GM23338 (cell line): Measurements from ENCODE around the gene TRIM38. TPM values are rescaled to one million over a fixed set of nuclear protein-coding genes. Genes with fewer than 3 reads are reported as not detected.

ENCODE experiments used
- ATAC-seq: fragments of 200-7000 bp; cut with Tn5 transposase; 3 replicates; pipeline ENCODE4 v1.9.1; 2020
- DNase-seq: peaks from one replicate; pipeline ENCODE4 v3.0.0-alpha.2; 2015; ENCODE audit warnings: low spot score
- H2AFZ ChIP-seq: fragments of 200-600 bp; sonication (generic); 2 replicates; pipeline ENCODE4 v1.8.0; 2016; ENCODE audit warnings: antibody characterized with exemption, mild to moderate bottlenecking, moderate library complexity
- H3F3A ChIP-seq: fragments of 200-600 bp; sonication (generic); replicated peaks from 2 replicates; pipeline ENCODE4 v1.8.0; 2017; ENCODE audit warnings: antibody characterized with exemption, mixed run types, low read depth
- H3K27ac ChIP-seq: fragments of 200-600 bp; sonication (generic); 2 replicates; pipeline ENCODE4 v1.6.1; 2016; ENCODE audit warnings: low read depth
- H3K27me3 ChIP-seq: fragments of 200-600 bp; sonication (generic); 2 replicates; pipeline ENCODE4 v1.8.0; 2016; ENCODE audit warnings: mild to moderate bottlenecking, mixed run types, moderate library complexity; ENCODE audit not compliant: insufficient read depth
- H3K36me3 ChIP-seq: fragments of 200-600 bp; sonication (generic); 2 replicates; pipeline ENCODE4 v1.8.0; 2016; ENCODE audit warnings: mild to moderate bottlenecking; ENCODE audit not compliant: insufficient read depth
- H3K4me1 ChIP-seq: fragments of 200-600 bp; sonication (generic); 2 replicates; pipeline ENCODE4 v1.8.0; 2016; ENCODE audit warnings: mild to moderate bottlenecking, moderate library complexity; ENCODE audit not compliant: insufficient read depth
- H3K4me2 ChIP-seq: fragments of 200-600 bp; sonication (generic); 2 replicates; pipeline ENCODE4 v1.7.1; 2017; ENCODE audit warnings: mixed run types
- H3K4me3 ChIP-seq: fragments of 200-600 bp; sonication (generic); 2 replicates; pipeline ENCODE4 v1.6.1; 2016; ENCODE audit warnings: mixed run types
- H3K79me2 ChIP-seq: fragments of 200-600 bp; sonication (generic); replicated peaks from 2 replicates; pipeline ENCODE4 v1.8.0; 2017; ENCODE audit warnings: mild to moderate bottlenecking; ENCODE audit not compliant: insufficient read depth
- H3K9me2 ChIP-seq: fragments of 200-600 bp; sonication (generic); 2 replicates; pipeline ENCODE4 v1.8.0; 2017; ENCODE audit not compliant: insufficient read depth
- H4K20me1 ChIP-seq: fragments of 200-600 bp; sonication (generic); replicated peaks from 2 replicates; pipeline ENCODE4 v1.8.0; 2017; ENCODE audit warnings: mild to moderate bottlenecking; ENCODE audit not compliant: insufficient read depth
- H3K27ac Mint-ChIP-seq: 2 replicates; pipeline ENCODE4 v1.8.0; 2020; ENCODE audit warnings: inconsistent platforms, mild to moderate bottlenecking, moderate library complexity, mixed read lengths
- H3K27me3 Mint-ChIP-seq: 3 replicates; pipeline ENCODE4 v1.8.0; 2022; ENCODE audit warnings: low read depth, mild to moderate bottlenecking, moderate library complexity, mixed read lengths, inconsistent platforms; ENCODE audit not compliant: insufficient read depth, poor library complexity
- H3K36me3 Mint-ChIP-seq: 3 replicates; pipeline ENCODE4 v1.8.0; 2021; ENCODE audit warnings: low read depth, mild to moderate bottlenecking, inconsistent platforms, moderate library complexity, mixed read lengths
- H3K4me1 Mint-ChIP-seq: 3 replicates; pipeline ENCODE4 v1.8.0; 2020; ENCODE audit warnings: mild to moderate bottlenecking, inconsistent platforms, mixed read lengths
- H3K4me3 Mint-ChIP-seq: 3 replicates; pipeline ENCODE4 v1.8.0; 2021; ENCODE audit warnings: moderate library complexity, mild to moderate bottlenecking, inconsistent platforms, mixed read lengths
- H3K9me3 Mint-ChIP-seq: 3 replicates; pipeline ENCODE4 v1.8.0; 2020; ENCODE audit warnings: moderate library complexity, mild to moderate bottlenecking, inconsistent platforms, mixed read lengths
- CREB1 ChIP-seq: fragments of 250-450 bp; sonication (Bioruptor Pico); IDR thresholded peaks from 2 replicates; pipeline ENCODE4 v1.5.0; 2020; ENCODE audit warnings: low read depth, mild to moderate bottlenecking, moderate library complexity
- CTCF ChIP-seq, 2 experiments: fragments of 200-600 bp in 1 of 2; sonication (generic) in 1 of 2; conservative IDR thresholded peaks; 2 replicates each; pipeline versions ENCODE4 v1.5.1 to v1.6.1; 2016 to 2017; ENCODE audit warnings: antibody characterized with exemption in 2 of 2, low read depth in 2 of 2, mild to moderate bottlenecking in 2 of 2, moderate library complexity in 1 of 2
- ETS1 ChIP-seq: IDR thresholded peaks from 2 replicates; pipeline ENCODE4 v1.6.1; 2016; ENCODE audit warnings: antibody characterized with exemption
- EZH2 ChIP-seq: fragments of 200-600 bp; sonication (generic); IDR thresholded peaks from one replicate; pipeline ENCODE4 v1.8.0; 2017; ENCODE audit warnings: antibody characterized with exemption, mild to moderate bottlenecking, low read depth; ENCODE audit not compliant: unreplicated experiment
- JUNB ChIP-seq: IDR thresholded peaks from one replicate; pipeline ENCODE4 v1.6.1; 2016; ENCODE audit warnings: antibody characterized with exemption; ENCODE audit not compliant: unreplicated experiment
- NANOG ChIP-seq: IDR thresholded peaks from 2 replicates; pipeline ENCODE4 v1.6.1; 2016; ENCODE audit warnings: antibody characterized with exemption, borderline replicate concordance
- REST ChIP-seq: IDR thresholded peaks from one replicate; pipeline ENCODE4 v1.6.1; 2018; ENCODE audit warnings: antibody characterized with exemption; ENCODE audit not compliant: unreplicated experiment
- STAT1 ChIP-seq: IDR thresholded peaks from one replicate; pipeline ENCODE4 v1.6.1; 2016; ENCODE audit warnings: antibody characterized with exemption; ENCODE audit not compliant: unreplicated experiment
- ZNF331 ChIP-seq: fragments of 250-450 bp; sonication (Bioruptor Pico); IDR thresholded peaks from 2 replicates; pipeline ENCODE4 v1.5.0; 2020; ENCODE audit warnings: low read depth, mild to moderate bottlenecking, moderate library complexity
- polyA plus RNA-seq: library from polyadenylated mRNA; unstranded; fragments of >200 nt; fragmentation: Nextera tagmentation; extraction: Ambion mirVana; gene quantifications from 2 replicates; pipeline ENCODE4 v1.2.1, GENCODE V29; 2016
- total RNA-seq: library from RNA; depleted of rRNA; stranded (reverse); fragments of >200 nt; shearing (Covaris generic); gene quantifications from 2 replicates; pipeline ENCODE4 v1.2.3, GENCODE V29; 2014

The TRIM38 gene
- total and polyA plus RNA-seq, 2 experiments from 2014 or later = 0.66 to 0.82 TPM

- H3K79me2 ChIP-seq = no peaks in the 10 kb centered on the region
- ATAC-seq (no peak), DNase-seq (no peak)
- H3K4me3 Mint-ChIP-seq = no peak overlapping the region
- 0 out of 2 replicates have a peak overlapping the region, but pooled peaks have one; percentile 74 for H2AFZ ChIP-seq
- H3K27me3 ChIP-seq = no peaks in the 10 kb centered on the region
- H3K27ac ChIP-seq = no peak overlapping the region
- H3K4me1 ChIP-seq = no peaks in the 10 kb centered on the region
- H3K4me1 Mint-ChIP-seq = no peaks in the 10 kb centered on the region
- no peaks in the 10 kb centered on the region for H4K20me1 ChIP-seq
- no peak for TF ChIP-seq STAT1
- H3F3A ChIP-seq = no peaks in the 10 kb centered on the region
- H3K9me2 ChIP-seq = 0 out of 2 replicates have a peak, but pooled peaks cover 4% of the 10 kb centered on the region
- H3K36me3 ChIP-seq = no peaks in the 10 kb centered on the region
- no peaks in the 10 kb centered on the region for H3K9me3 Mint-ChIP-seq
- no peak overlapping the region for H3K4me3 ChIP-seq
- H3K4me2 ChIP-seq = no peak overlapping the region
- no peak overlapping the region for H3K27ac Mint-ChIP-seq
- H3K27me3 Mint-ChIP-seq = no peaks in the 10 kb centered on the region
- no peaks in the 10 kb centered on the region for H3K36me3 Mint-ChIP-seq
Measured at GRCh38 chr6:25919657-25920056, 42.9 kb upstream of the TRIM38 start.

DNA sequence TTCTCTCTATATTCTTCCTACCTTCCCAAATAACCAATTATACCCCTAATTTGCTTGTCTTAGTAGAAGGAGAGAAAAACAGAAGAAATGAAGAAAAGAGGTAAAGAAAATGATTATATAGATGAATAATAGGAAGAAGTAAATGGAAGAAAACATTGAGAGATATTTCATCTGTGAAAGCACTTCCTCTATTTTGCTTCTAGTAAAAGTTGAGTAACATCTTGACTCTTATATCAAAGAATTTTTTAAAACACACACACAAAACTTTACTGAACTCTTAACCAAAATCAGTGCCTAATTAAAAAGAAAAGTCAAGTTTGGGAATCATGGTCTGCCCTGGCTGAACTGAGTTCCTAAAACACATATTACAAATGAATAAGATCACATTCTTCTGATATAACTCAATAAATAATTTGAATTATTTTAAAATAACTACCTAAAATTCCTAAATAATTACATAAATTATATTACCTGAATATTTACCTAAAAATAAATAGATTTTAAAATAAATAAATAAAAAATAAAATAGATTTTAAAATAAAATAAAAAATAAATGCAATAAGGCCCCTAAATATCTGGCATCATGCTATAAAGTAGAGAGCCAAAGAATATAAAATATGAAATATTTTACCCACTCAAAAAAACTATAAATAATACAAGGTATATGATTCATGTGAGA lies 40.9 kb upstream of the TRIM38 start:
- Histone ChIP-seq H3K27ac (no peak overlapping the region), H3K9me2 (0 out of 2 replicates have a peak, but pooled peaks cover 3% of the 10 kb centered on the region), H2AFZ (no peak overlapping the region), H3K36me3 (no peaks in the 10 kb centered on the region), H3K4me2 (no peak overlapping the region), H3K4me3 (no peak overlapping the region), H3F3A (no peaks in the 10 kb centered on the region), H3K4me1 (no peaks in the 10 kb centered on the region), H4K20me1 (no peaks in the 10 kb centered on the region), H3K79me2 (no peaks in the 10 kb centered on the region), H3K27me3 (no peaks in the 10 kb centered on the region)
- Mint-ChIP-seq H3K4me3 (no peak overlapping the region), H3K27me3 (no peaks in the 10 kb centered on the region), H3K4me1 (no peaks in the 10 kb centered on the region; the same call in 2 of the 3 replicates), H3K9me3 (no peaks in the 10 kb centered on the region), H3K36me3 (no peaks in the 10 kb centered on the region), H3K27ac (no peak overlapping the region)
- DNase-seq = no peak
- ATAC-seq = no peak
- TF ChIP-seq ETS1 (no peak), STAT1 (no peak), CTCF (conservative IDR thresholded peaks at IDR 0.05; ENCODE audit: low read depth in 2 of 2) (no peak), CREB1 (CRISPR knock-in tag) (no peak), JUNB (no peak), ZNF331 (CRISPR knock-in tag) (no peak), REST (no peak), NANOG (no peak), EZH2 (no peak)
